ENCODE results near the gene RBMS3.
"Not testable (repeated sequence)": the region's sequence is repeated elsewhere in the genome, so short reads cannot be mapped to it uniquely, and the experiment has no call there.

The RBMS3 gene

DNA sequence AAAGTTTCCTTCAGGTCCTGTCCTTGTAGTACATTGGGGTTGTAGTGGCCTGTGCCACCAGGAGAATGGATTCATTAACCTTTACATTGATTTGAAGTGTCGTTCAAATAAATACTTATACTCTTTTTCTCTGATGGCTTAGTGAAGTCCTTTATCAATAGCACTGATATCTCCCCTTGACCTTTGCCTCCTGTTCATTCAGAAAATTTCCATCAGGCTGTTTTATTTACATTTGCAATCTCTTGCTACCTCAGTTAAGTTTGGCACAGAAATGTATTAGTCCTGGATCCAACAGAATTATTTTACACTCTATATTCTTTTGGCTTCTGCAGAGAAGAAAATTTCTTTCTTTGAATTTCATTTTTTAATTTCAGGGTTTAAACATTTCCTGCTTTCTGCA, 497.0 kb downstream of the RBMS3 start:
- DNase-seq (ENCODE audit: low spot score): no peak

GRCh38 chr3:29789686-29790085, 508.8 kb downstream of the RBMS3 start:
- no peak for DNase-seq (ENCODE audit: low spot score)

DNA sequence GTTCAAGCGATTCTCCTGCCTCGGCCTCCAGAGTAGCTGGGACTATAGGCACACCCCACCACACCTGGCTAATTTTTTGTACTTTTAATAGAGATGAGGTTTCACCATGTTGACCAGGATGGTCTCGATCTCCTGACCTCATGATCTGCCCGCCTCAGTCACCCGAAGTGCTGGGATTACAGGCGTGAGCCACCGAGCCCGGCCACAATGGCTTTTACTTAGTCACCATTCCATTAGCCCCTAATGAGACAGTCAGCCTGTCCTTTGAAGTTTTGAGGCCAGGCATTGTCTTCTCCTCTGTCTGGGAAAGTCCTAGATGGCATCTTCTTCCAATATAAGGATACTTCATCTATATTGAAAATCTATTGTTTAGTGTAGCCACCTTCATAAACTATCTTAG, 515.9 kb downstream of the RBMS3 start:
- no peak for DNase-seq (ENCODE audit: low spot score)

- no peak for DNase-seq (ENCODE audit: low spot score)
These were observed 521.2 kb downstream of the RBMS3 start for GRCh38 chr3:29802057-29802456.

DNA sequence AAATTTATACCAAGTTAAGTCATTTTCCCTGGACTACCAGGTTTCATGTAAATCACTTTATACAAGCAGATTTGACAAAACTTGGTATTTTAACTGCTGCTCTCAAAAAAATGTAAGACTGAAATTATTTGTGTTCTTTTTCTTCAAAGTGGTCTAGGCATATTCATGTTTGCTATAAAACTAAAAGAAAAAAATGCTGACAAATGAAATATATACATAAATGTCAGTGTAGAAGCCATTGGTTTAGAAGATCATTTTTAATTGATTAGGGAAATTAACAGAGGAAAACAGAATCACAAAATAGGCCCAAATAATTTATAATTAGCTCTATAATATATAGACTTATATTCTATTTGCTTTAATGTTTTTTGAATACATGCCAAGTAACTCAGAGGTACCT, 523.2 kb downstream of the RBMS3 start:
- no peak for DNase-seq (ENCODE audit: low spot score)

- DNase-seq (ENCODE audit: low spot score): no peak
These were observed 524.9 kb downstream of the RBMS3 start for GRCh38 chr3:29805757-29806156.

- not testable (repeated sequence) for DNase-seq (ENCODE audit: low spot score)
These were observed 527.5 kb downstream of the RBMS3 start for GRCh38 chr3:29808324-29808723.

DNA sequence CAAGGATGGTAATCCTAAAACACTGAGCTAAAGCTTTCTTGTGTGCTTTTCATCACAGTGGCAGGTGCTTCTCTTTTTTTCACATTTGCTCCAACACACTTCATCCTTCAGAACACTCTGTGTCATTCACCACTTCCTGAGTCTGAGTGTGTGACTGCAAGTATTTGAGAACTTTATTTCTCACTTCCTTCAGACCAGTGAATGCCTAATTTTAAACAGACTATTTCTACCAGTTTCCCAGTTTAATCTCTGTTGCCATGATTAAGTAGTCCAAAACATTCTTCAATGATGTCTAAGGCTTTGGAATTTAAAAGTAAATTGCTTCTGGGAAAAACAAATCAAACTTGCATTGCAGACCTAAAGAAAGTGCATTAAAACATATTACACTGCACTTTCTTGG, 541.2 kb downstream of the RBMS3 start:
- DNase-seq (ENCODE audit: low spot score): no peak

- DNase-seq (ENCODE audit: low spot score): no peak
These were observed 542.4 kb downstream of the RBMS3 start for GRCh38 chr3:29823233-29823632.

DNA sequence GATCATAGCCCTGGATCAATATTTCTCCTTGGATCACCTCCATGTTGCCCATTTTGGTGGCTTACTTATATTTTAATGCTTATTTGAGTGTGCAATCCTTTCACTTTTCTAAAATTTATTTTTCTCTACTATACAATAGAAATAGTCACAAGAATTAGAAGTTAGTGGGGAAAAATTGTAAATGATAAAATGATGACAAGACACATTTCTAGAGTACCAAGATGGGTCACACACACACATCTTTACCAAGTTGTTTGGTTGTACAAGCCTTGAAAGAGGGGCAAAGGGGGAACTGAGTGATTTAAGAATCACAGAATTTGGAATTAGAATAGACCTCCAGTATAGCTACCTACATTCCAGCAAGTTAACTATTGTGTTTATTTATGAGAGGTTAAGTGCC, 545.8 kb downstream of the RBMS3 start:
- DNase-seq (ENCODE audit: low spot score): no peak

DNA sequence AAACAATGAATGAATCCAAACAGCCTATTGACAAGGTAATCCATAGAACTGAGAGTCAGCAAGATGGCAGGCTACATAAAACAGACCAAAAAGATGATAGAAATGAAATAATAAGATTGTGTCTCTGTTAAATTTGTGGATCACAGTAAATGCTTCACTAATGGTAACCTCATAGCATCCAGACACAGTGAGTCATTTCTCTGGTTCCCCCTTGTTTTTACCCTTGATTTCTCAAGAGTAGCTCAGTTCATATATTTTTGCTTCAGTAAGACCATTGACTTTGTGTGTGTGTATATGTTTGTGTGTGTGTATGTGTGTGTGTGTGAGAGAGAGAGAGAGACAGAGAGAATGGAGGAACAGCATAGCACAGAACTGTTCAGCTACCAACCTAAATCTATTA, 546.9 kb downstream of the RBMS3 start:
- DNase-seq (ENCODE audit: low spot score): no peak

GRCh38 chr3:29829340-29829739, 548.5 kb downstream of the RBMS3 start:
- DNase-seq (ENCODE audit: low spot score): no peak

- no peak for DNase-seq (ENCODE audit: low spot score)
These were observed 569.8 kb downstream of the RBMS3 start for GRCh38 chr3:29850641-29851040.

DNA sequence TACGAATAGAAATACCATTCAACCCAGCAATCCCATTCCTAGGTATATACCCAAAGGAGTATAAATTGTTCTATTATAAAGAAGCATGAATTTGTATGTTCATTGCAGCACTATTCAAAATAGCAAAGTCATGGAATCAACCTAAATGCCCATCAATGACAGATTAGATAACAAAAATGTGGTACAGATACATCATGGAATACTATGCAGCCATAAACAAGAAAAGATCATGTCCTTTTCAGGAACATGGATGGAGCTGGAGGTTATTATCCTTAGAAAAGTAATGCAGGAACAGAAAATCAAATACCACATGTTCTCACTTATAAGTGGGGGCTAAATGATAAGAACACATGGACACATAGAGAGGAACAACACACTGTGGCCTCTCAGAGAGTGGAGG, 571.9 kb downstream of the RBMS3 start:
- no peak for DNase-seq (ENCODE audit: low spot score)

DNA sequence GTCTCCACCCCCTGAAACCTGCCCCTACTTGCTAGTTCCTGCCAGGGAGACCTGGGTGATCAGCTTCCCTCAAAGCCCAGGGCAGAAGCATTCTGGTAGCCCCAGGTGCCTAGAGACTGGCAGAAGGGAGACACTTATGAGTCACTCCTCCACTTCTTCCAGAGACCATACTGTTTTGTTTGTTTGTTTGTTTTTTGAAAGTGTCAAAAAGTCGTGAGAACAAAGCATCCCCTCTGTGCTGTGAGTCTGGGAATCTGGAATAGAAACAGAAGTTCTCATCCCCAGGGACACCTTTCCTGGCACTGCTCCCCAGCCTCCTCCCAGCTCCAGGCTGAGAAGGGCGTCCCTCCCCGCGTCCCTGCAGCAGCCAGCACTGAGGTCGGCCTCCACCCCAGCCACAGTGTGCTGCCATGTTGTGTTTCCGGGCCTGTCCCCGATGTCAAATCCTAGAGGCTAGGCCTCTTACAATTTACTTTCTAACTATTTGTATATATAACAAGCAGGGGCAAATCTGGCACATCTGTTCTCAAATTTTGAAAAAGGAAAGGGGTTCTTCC, 573.0 kb downstream of the RBMS3 start:
- DNase-seq (ENCODE audit: low spot score): no peak

DNA sequence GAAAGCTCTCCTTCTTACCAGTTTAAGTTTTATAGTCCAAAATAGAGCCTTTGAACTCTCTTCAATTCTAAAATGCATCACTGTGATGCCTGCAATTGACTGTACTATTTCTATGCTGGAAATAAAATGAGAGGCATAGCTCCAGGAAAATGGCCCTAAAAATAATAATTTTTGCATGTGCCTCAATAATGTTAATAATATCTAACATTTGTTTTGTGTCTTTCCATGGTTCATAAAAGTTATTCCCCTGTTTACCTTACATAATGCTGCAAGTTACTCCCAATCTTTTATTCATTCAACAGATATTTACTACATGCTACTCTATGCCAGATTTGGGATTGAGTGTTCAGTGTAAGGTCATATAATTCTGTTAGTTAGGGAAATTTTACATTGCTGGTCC, 574.0 kb downstream of the RBMS3 start:
- DNase-seq (ENCODE audit: low spot score): no peak

- no peak for DNase-seq (ENCODE audit: low spot score)
These were observed 578.9 kb downstream of the RBMS3 start for GRCh38 chr3:29859726-29860270.

GRCh38 chr3:29864809-29865208, 583.9 kb downstream of the RBMS3 start:
- DNase-seq (ENCODE audit: low spot score): no peak

DNA sequence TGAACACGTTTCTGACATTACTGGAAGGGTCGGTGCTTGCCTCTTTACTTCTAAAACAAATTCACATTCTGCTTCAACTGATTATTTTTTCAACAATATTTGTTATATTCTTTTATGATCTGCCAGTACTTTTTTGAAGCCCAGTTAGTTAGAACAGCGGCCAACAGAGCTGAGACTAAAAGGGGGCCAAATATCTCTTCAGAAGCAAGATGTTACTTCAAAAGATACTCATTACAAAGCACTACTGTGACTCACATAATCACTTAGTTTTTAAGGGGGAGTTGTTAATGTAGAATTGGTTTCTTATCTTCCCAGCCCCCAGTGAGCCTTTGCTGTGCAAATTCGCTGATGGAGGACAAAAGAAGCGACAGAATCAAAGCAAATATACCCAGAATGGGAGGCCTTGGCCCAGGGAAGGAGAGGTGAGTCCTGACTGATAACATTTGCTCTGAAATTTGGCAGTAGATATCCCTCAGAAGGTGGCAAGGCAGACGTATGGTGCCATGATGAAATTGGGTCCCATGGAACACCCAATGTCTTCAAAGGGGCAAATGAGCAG, 587.8 kb downstream of the RBMS3 start:
- no peak for DNase-seq (ENCODE audit: low spot score)

GRCh38 chr3:29870136-29870535, 589.3 kb downstream of the RBMS3 start:
- DNase-seq (ENCODE audit: low spot score): no peak

- DNase-seq (ENCODE audit: low spot score): no peak
These were observed 590.2 kb downstream of the RBMS3 start for GRCh38 chr3:29871087-29871486.

- DNase-seq (ENCODE audit: low spot score): no peak
These were observed 599.9 kb downstream of the RBMS3 start for GRCh38 chr3:29880809-29881208.

- no peak for DNase-seq (ENCODE audit: low spot score)
These were observed 606.6 kb downstream of the RBMS3 start for GRCh38 chr3:29887451-29887850.

DNA sequence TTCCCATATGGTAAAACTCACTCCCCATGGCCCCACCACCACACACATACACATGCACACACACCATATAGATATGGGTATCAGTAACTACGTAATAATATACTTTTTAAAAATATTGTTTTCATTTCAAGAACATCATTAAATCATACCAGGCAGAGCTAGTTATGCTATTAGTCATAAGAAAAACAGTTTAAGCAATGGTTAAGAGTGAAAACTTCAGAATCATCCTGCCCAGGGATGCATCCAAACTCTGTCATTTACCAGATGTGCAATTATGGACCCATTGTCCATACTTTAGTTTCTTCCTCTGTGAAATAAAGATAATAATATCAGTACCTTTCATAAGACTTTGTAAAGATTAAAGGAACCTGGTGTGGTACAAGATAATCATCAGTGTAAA, 608.3 kb downstream of the RBMS3 start:
- DNase-seq (ENCODE audit: low spot score): no peak

Data from Ammon's horn (tissue), 1 donor.